HEK293 (cell line): ENCODE data around the gene CCDC117.

ENCODE experiments used
- ATF2 ChIP-seq: fragments of 450-650 bp; formaldehyde crosslinking; IDR thresholded peaks from 2 replicates; pipeline ENCODE4 v1.5.1; 2016; ENCODE audit warnings: missing biosample characterization, missing genetic modification characterization, low read depth
- KLF10 ChIP-seq: fragments of 450-650 bp; IDR thresholded peaks from 2 replicates; pipeline ENCODE4 v1.5.1; 2018; ENCODE audit warnings: missing biosample characterization, mild to moderate bottlenecking, missing genetic modification characterization
- KLF9 ChIP-seq: fragments of 450-650 bp; formaldehyde crosslinking; IDR thresholded peaks from 2 replicates; pipeline ENCODE4 v1.5.1; 2016; ENCODE audit warnings: missing biosample characterization, missing genetic modification characterization, low read depth
- OSR2 ChIP-seq: fragments of 450-650 bp; formaldehyde crosslinking; IDR thresholded peaks from 2 replicates; pipeline ENCODE4 v1.5.1; 2016; ENCODE audit warnings: missing biosample characterization, missing genetic modification characterization
- PRDM10 ChIP-seq: fragments of 450-650 bp; formaldehyde crosslinking; IDR thresholded peaks from 2 replicates; pipeline ENCODE4 v1.5.1; 2016; ENCODE audit warnings: missing biosample characterization, missing genetic modification characterization
- REST ChIP-seq: fragments of 450-650 bp; formaldehyde crosslinking; IDR thresholded peaks from 2 replicates; pipeline ENCODE4 v1.5.1; 2016; ENCODE audit warnings: missing biosample characterization, missing genetic modification characterization
- SCRT2 ChIP-seq: fragments of 450-650 bp; formaldehyde crosslinking; IDR thresholded peaks from 2 replicates; pipeline ENCODE4 v1.5.1; 2016; ENCODE audit warnings: missing biosample characterization, missing genetic modification characterization
- ZBTB11 ChIP-seq: fragments of 450-650 bp; formaldehyde crosslinking; conservative IDR thresholded peaks from 2 replicates; pipeline ENCODE4 v1.5.1; 2016; ENCODE audit warnings: low read depth, missing biosample characterization, missing genetic modification characterization
- ZBTB17 ChIP-seq: fragments of 450-650 bp; formaldehyde crosslinking; IDR thresholded peaks from 2 replicates; pipeline ENCODE4 v1.5.1; 2016; ENCODE audit warnings: missing biosample characterization, missing genetic modification characterization
- ZBTB48 ChIP-seq: fragments of 450-650 bp; formaldehyde crosslinking; IDR thresholded peaks from 2 replicates; pipeline ENCODE4 v1.5.1; 2016; ENCODE audit warnings: missing biosample characterization, missing genetic modification characterization
- ZBTB7A ChIP-seq: fragments of 450-650 bp; formaldehyde crosslinking; IDR thresholded peaks from 2 replicates; pipeline ENCODE4 v1.5.1; 2016; ENCODE audit warnings: low read depth, missing biosample characterization, missing genetic modification characterization
- ZBTB8A ChIP-seq: fragments of 450-650 bp; formaldehyde crosslinking; IDR thresholded peaks from 2 replicates; pipeline ENCODE4 v1.5.1; 2016; ENCODE audit warnings: missing biosample characterization, missing genetic modification characterization
- ZNF132 ChIP-seq: fragments of 450-650 bp; formaldehyde crosslinking; IDR thresholded peaks from 2 replicates; pipeline ENCODE4 v1.5.1; 2017; ENCODE audit warnings: missing biosample characterization, missing genetic modification characterization, borderline replicate concordance
- ZNF133 ChIP-seq: fragments of 450-650 bp; formaldehyde crosslinking; IDR thresholded peaks from 2 replicates; pipeline ENCODE4 v1.5.1; 2016; ENCODE audit warnings: missing biosample characterization, missing genetic modification characterization
- ZNF138 ChIP-seq: fragments of 450-650 bp; formaldehyde crosslinking; IDR thresholded peaks from 2 replicates; pipeline ENCODE4 v1.5.1; 2016; ENCODE audit warnings: missing biosample characterization, missing genetic modification characterization, borderline replicate concordance
- ZNF2 ChIP-seq: fragments of 450-650 bp; formaldehyde crosslinking; IDR thresholded peaks from 2 replicates; pipeline ENCODE4 v1.5.1; 2016; ENCODE audit warnings: missing biosample characterization, missing genetic modification characterization
- ZNF280D ChIP-seq: fragments of 450-650 bp; formaldehyde crosslinking; IDR thresholded peaks from 2 replicates; pipeline ENCODE4 v1.5.1; 2016; ENCODE audit warnings: missing biosample characterization, missing genetic modification characterization
- ZNF433 ChIP-seq: fragments of 450-650 bp; formaldehyde crosslinking; IDR thresholded peaks from 2 replicates; pipeline ENCODE4 v1.5.1; 2016; ENCODE audit warnings: missing biosample characterization, missing genetic modification characterization, low read depth
- ZNF585B ChIP-seq: fragments of 450-650 bp; formaldehyde crosslinking; IDR thresholded peaks from 2 replicates; pipeline ENCODE4 v1.5.1; 2016; ENCODE audit warnings: missing biosample characterization, missing genetic modification characterization
- ZNF626 ChIP-seq: fragments of 450-650 bp; sonication (Bioruptor Pico); formaldehyde crosslinking; IDR thresholded peaks from 2 replicates; pipeline ENCODE4 v1.5.1; 2018; ENCODE audit warnings: missing biosample characterization, missing genetic modification characterization, inconsistent platforms
- ZNF658 ChIP-seq: fragments of 450-650 bp; formaldehyde crosslinking; IDR thresholded peaks from 2 replicates; pipeline ENCODE4; 2016; ENCODE audit warnings: missing biosample characterization, missing genetic modification characterization

CCDC117 gene

GRCh38 chr22:28741785-28742561 lies 30.5 kb upstream of the CCDC117 start, which contains the start of the genes CHEK2 and HSCB (continued):
- TF ChIP-seq ZBTB11 (tag by site-specific recombination) (peak; percentile 83), ZNF133 (tag by site-specific recombination) (no peak), ZBTB17 (tag by site-specific recombination) (peak; percentile 88), ZBTB48 (tag by site-specific recombination) (no peak; the same call in 1 of the 2 replicates), ZNF626 (tag by site-specific recombination) (no peak), OSR2 (tag by site-specific recombination) (no peak), ZNF585B (tag by site-specific recombination) (no peak), REST (no peak), ZNF658 (tag by site-specific recombination) (no peak), ZNF2 (peak; percentile 75; the same call in 1 of the 2 replicates), ATF2 (no peak), ZNF132 (no peak), ZBTB8A (tag by site-specific recombination) (no peak; the same call in none of the 2 replicates), ZNF433 (no peak), KLF10 (0 out of 2 replicates have a peak, but pooled peaks have one; percentile 19), ZBTB7A (no peak), PRDM10 (tag by site-specific recombination) (peak; percentile 73), KLF9 (peak; percentile 93), SCRT2 (no peak), ZNF280D (tag by site-specific recombination) (no peak), ZNF138 (no peak)
- TF ChIP-seq, all 188 proteins: peak for 61
